Measurements from ENCODE around the gene AJAP1. TPM values are rescaled to one million over a fixed set of nuclear protein-coding genes. Genes with fewer than 3 reads are reported as not detected.
"Not testable (repeated sequence)": the region's sequence is repeated elsewhere in the genome, so short reads cannot be mapped to it uniquely, and the experiment has no call there.

Gene AJAP1
- polyA plus RNA-seq, 1 donor from 2014 or later = 7.9 TPM

- Histone ChIP-seq H3K4me2 (ENCODE audit: low read length) (no peak overlapping the region), H3K79me2 (replicated peaks; ENCODE audit: insufficient read depth, low read length) (no peaks in the 10 kb centered on the region), H3K27me3 (ENCODE audit: insufficient read depth, low read depth, low read length) (no peaks in the 10 kb centered on the region), H3K9me3 (ENCODE audit: low read length) (no peaks in the 10 kb centered on the region), H3F3A (ENCODE audit: insufficient read depth, low read length, poor library complexity, severe bottlenecking) (no peaks in the 10 kb centered on the region), H3K9ac (ENCODE audit: low read length) (no peak overlapping the region), H3K27ac (ENCODE audit: low read length) (no peak overlapping the region), H3K9me2 (ENCODE audit: insufficient read depth, low read length) (no peaks in the 10 kb centered on the region), H3K4me3 (ENCODE audit: low read length) (no peak overlapping the region), H2AFZ (ENCODE audit: low read depth, low read length) (no peak overlapping the region), H3K36me3 (ENCODE audit: insufficient read depth, low read length) (no peaks in the 10 kb centered on the region), H4K20me1 (ENCODE audit: insufficient read depth) (no peaks in the 10 kb centered on the region)
- TF ChIP-seq CTCF (IDR thresholded peaks at IDR 0.05; ENCODE audit: poor library complexity, severe bottlenecking) = no peak
- no peak for TF ChIP-seq EZH2 (IDR thresholded peaks at IDR 0.05; ENCODE audit: borderline replicate concordance, insufficient read depth, low read length, poor library complexity, severe bottlenecking)
- no peak for TF ChIP-seq MXI1 (conservative IDR thresholded peaks at IDR 0.05; ENCODE audit: poor library complexity, severe bottlenecking)
- TF ChIP-seq SMC3 (conservative IDR thresholded peaks at IDR 0.05; ENCODE audit: poor library complexity) = no peak
- no peak for TF ChIP-seq TAF1 (IDR thresholded peaks at IDR 0.05; ENCODE audit: low read depth)
- no peak for TF ChIP-seq POLR2AphosphoS5 (IDR thresholded peaks at IDR 0.05)
Measured at GRCh38 chr1:4664606-4665005, 10.2 kb downstream of the AJAP1 start.

- Histone ChIP-seq H3K9me2 (ENCODE audit: insufficient read depth, low read length) (no peaks in the 10 kb centered on the region), H3K9ac (ENCODE audit: low read length) (no peak overlapping the region), H3K36me3 (ENCODE audit: insufficient read depth, low read length) (no peaks in the 10 kb centered on the region), H3K4me3 (ENCODE audit: low read length) (no peak overlapping the region), H3F3A (ENCODE audit: insufficient read depth, low read length, poor library complexity, severe bottlenecking) (no peaks in the 10 kb centered on the region), H3K79me2 (replicated peaks; ENCODE audit: insufficient read depth, low read length) (no peaks in the 10 kb centered on the region), H3K27ac (ENCODE audit: low read length) (no peak overlapping the region), H3K9me3 (ENCODE audit: low read length) (no peaks in the 10 kb centered on the region), H3K27me3 (ENCODE audit: insufficient read depth, low read depth, low read length) (no peaks in the 10 kb centered on the region), H3K4me2 (ENCODE audit: low read length) (no peak overlapping the region), H2AFZ (ENCODE audit: low read depth, low read length) (no peak overlapping the region), H4K20me1 (ENCODE audit: insufficient read depth) (no peaks in the 10 kb centered on the region)
- no peak for TF ChIP-seq EP300 (conservative IDR thresholded peaks at IDR 0.05; ENCODE audit: poor library complexity, severe bottlenecking)
Measured at GRCh38 chr1:4665456-4665855, 11.0 kb downstream of the AJAP1 start.

GRCh38 chr1:4666683-4667082 lies 12.3 kb downstream of the AJAP1 start:
- not testable (repeated sequence) for H2AFZ ChIP-seq (ENCODE audit: low read depth, low read length); H3F3A ChIP-seq (ENCODE audit: insufficient read depth, low read length, poor library complexity, severe bottlenecking); H3K27ac ChIP-seq (ENCODE audit: low read length); H3K27me3 ChIP-seq (ENCODE audit: insufficient read depth, low read depth, low read length); H3K36me3 ChIP-seq (ENCODE audit: insufficient read depth, low read length); H3K4me2 ChIP-seq (ENCODE audit: low read length); H3K9ac ChIP-seq (ENCODE audit: low read length); H3K9me2 ChIP-seq (ENCODE audit: insufficient read depth, low read length); H3K4me3 ChIP-seq (ENCODE audit: low read length); H3K9me3 ChIP-seq (ENCODE audit: low read length); H4K20me1 ChIP-seq (ENCODE audit: insufficient read depth); H3K79me2 ChIP-seq (replicated peaks; ENCODE audit: insufficient read depth, low read length)

Measured in neural cell (in vitro differentiated cells).